SK-N-SH treated with all-trans-retinoic acid at 6 μM for 48 hours (cell line): ENCODE data around the gene ARHGAP1.

Source experiments
- ATAC-seq: fragments of 200-7000 bp; cut with Tn5 transposase; 3 replicates; pipeline ENCODE4 v1.9.1; 2020; ENCODE audit warnings: mild to moderate bottlenecking, moderate library complexity
- ARNTL ChIP-seq: fragments of 450-650 bp; formaldehyde crosslinking; IDR thresholded peaks from 2 replicates; pipeline ENCODE4 v1.5.0; 2020; ENCODE audit warnings: low read depth, mild to moderate bottlenecking, moderate library complexity, borderline replicate concordance
- BACH2 ChIP-seq: fragments of 250-450 bp; sonication (Bioruptor Pico); IDR thresholded peaks from 2 replicates; pipeline ENCODE4 v1.9.0; 2021; ENCODE audit warnings: mild to moderate bottlenecking, borderline replicate concordance
- CREB5 ChIP-seq: fragments of 250-450 bp; sonication (Bioruptor Pico); IDR thresholded peaks from 2 replicates; pipeline ENCODE4 v1.5.1; 2020; ENCODE audit warnings: low read depth, mild to moderate bottlenecking, moderate library complexity
- CSDC2 ChIP-seq: fragments of 250-450 bp; sonication (Bioruptor Pico); IDR thresholded peaks from 2 replicates; pipeline ENCODE4 v1.5.0; 2020; ENCODE audit warnings: mild to moderate bottlenecking, moderate library complexity
- GLIS3 ChIP-seq: fragments of 250-450 bp; sonication (Bioruptor Pico); IDR thresholded peaks from 2 replicates; pipeline ENCODE4 v1.5.0; 2020; ENCODE audit warnings: mild to moderate bottlenecking, moderate library complexity
- ISL1 ChIP-seq: fragments of 250-450 bp; sonication (Bioruptor Pico); IDR thresholded peaks from 2 replicates; pipeline ENCODE4 v2.1.2; 2022; ENCODE audit warnings: mild to moderate bottlenecking, moderate library complexity
- OSR1 ChIP-seq: fragments of 250-450 bp; sonication (Bioruptor Pico); IDR thresholded peaks from 2 replicates; pipeline ENCODE4 v1.8.0; 2022; ENCODE audit warnings: moderate library complexity, mild to moderate bottlenecking, inconsistent platforms
- PPARA ChIP-seq: fragments of 250-450 bp; sonication (Bioruptor Pico); IDR thresholded peaks from 2 replicates; pipeline ENCODE4 v1.5.0; 2020; ENCODE audit warnings: mild to moderate bottlenecking, borderline replicate concordance
- RARB ChIP-seq: fragments of 250-450 bp; sonication (Bioruptor Pico); IDR thresholded peaks from 2 replicates; pipeline ENCODE4 v1.8.0; 2021; ENCODE audit warnings: mild to moderate bottlenecking, moderate library complexity
- TOX ChIP-seq: fragments of 250-450 bp; sonication (Bioruptor Pico); IDR thresholded peaks from 2 replicates; pipeline ENCODE4 v1.8.0; 2021; ENCODE audit warnings: mild to moderate bottlenecking, moderate library complexity, borderline replicate concordance
- ZC3H10 ChIP-seq: fragments of 250-450 bp; sonication (Bioruptor Pico); IDR thresholded peaks from 2 replicates; pipeline ENCODE4 v1.5.1; 2021; ENCODE audit warnings: mild to moderate bottlenecking, moderate library complexity
- ZFP3 ChIP-seq: fragments of 250-450 bp; sonication (Bioruptor Pico); IDR thresholded peaks from 2 replicates; pipeline ENCODE4 v1.5.0; 2020; ENCODE audit warnings: mild to moderate bottlenecking, moderate library complexity
- ZFP30 ChIP-seq: fragments of 450-650 bp; formaldehyde crosslinking; IDR thresholded peaks from 2 replicates; pipeline ENCODE4 v1.5.0; 2022; ENCODE audit warnings: mild to moderate bottlenecking, moderate library complexity
- ZNF565 ChIP-seq: fragments of 450-650 bp; formaldehyde crosslinking; conservative IDR thresholded peaks from 2 replicates; pipeline ENCODE4 v1.5.0; 2020; ENCODE audit warnings: low read depth, mild to moderate bottlenecking, moderate library complexity
- ZNF70 ChIP-seq: fragments of 450-650 bp; formaldehyde crosslinking; IDR thresholded peaks from 2 replicates; pipeline ENCODE4 v1.5.0; 2020; ENCODE audit warnings: mild to moderate bottlenecking, moderate library complexity
- ZNF8 ChIP-seq: fragments of 450-650 bp; formaldehyde crosslinking; IDR thresholded peaks from 2 replicates; pipeline ENCODE4 v1.5.0; 2020; ENCODE audit warnings: mild to moderate bottlenecking, moderate library complexity
- TF ChIP-seq, protein P1 (sequence below): fragments of 250-450 bp; sonication (Bioruptor Pico); IDR thresholded peaks from 2 replicates; pipeline ENCODE4 v1.8.0; 2020; ENCODE audit warnings: mild to moderate bottlenecking, moderate library complexity, borderline replicate concordance
- TF ChIP-seq, protein P2 (sequence below): fragments of 250-450 bp; sonication (Bioruptor Pico); IDR thresholded peaks from 2 replicates; pipeline ENCODE4 v1.5.1; 2021; ENCODE audit warnings: mild to moderate bottlenecking, moderate library complexity
- TF ChIP-seq, protein P3 (sequence below): fragments of 250-450 bp; sonication (Bioruptor Pico); IDR thresholded peaks from 2 replicates; pipeline ENCODE4 v1.5.0; 2020; ENCODE audit warnings: mild to moderate bottlenecking, moderate library complexity

ARHGAP1 gene

DNA sequence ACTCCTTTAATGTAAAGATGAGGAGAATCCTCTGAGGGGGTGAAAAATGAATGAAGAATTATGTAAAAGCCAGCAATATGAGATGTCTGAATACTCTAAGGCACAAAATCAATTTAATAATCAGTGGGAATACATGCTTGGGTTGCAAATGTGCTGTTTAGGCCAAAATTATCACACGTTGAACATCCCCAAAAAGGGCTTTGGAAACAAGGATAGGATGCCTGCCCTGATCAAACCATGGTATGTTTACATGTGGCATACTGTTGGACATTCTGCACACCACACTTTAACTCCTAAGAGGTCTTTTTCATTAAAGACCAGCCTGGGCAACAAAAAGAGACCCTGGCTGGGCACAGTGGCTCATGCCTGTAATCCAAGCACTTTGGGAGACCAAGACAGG, 44.9 kb upstream of the ARHGAP1 start:
- no peak for ATAC-seq

GRCh38 chr11:46743693-46744339, 43.4 kb upstream of the ARHGAP1 start:
- TF ChIP-seq ZC3H10 (CRISPR knock-in tag) (no peak), CREB5 (CRISPR knock-in tag) (no peak), OSR1 (CRISPR knock-in tag) (no peak), ZFP30 (CRISPR knock-in tag) (no peak)
- TF ChIP-seq, all 23 proteins: peak for 0
- no peak for ATAC-seq

More for the DNA sequence above, 44.9 kb upstream of the ARHGAP1 start:
- TF ChIP-seq, protein P1, sequence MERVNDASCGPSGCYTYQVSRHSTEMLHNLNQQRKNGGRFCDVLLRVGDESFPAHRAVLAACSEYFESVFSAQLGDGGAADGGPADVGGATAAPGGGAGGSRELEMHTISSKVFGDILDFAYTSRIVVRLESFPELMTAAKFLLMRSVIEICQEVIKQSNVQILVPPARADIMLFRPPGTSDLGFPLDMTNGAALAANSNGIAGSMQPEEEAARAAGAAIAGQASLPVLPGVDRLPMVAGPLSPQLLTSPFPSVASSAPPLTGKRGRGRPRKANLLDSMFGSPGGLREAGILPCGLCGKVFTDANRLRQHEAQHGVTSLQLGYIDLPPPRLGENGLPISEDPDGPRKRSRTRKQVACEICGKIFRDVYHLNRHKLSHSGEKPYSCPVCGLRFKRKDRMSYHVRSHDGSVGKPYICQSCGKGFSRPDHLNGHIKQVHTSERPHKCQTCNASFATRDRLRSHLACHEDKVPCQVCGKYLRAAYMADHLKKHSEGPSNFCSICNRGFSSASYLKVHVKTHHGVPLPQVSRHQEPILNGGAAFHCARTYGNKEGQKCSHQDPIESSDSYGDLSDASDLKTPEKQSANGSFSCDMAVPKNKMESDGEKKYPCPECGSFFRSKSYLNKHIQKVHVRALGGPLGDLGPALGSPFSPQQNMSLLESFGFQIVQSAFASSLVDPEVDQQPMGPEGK (CRISPR knock-in tag) = no peak
- TF ChIP-seq ISL1 (CRISPR knock-in tag) (no peak), ZNF565 (CRISPR knock-in tag) (no peak), ZNF70 (CRISPR knock-in tag) (no peak), CSDC2 (CRISPR knock-in tag) (no peak), CREB5 (CRISPR knock-in tag) (no peak), RARB (no peak), PPARA (no peak), BACH2 (CRISPR knock-in tag) (no peak), ZFP3 (CRISPR knock-in tag) (no peak), ZNF8 (no peak), TOX (CRISPR knock-in tag) (no peak), ARNTL (CRISPR knock-in tag) (no peak), ZFP30 (CRISPR knock-in tag) (no peak), OSR1 (CRISPR knock-in tag) (no peak)
- TF ChIP-seq, protein P2, sequence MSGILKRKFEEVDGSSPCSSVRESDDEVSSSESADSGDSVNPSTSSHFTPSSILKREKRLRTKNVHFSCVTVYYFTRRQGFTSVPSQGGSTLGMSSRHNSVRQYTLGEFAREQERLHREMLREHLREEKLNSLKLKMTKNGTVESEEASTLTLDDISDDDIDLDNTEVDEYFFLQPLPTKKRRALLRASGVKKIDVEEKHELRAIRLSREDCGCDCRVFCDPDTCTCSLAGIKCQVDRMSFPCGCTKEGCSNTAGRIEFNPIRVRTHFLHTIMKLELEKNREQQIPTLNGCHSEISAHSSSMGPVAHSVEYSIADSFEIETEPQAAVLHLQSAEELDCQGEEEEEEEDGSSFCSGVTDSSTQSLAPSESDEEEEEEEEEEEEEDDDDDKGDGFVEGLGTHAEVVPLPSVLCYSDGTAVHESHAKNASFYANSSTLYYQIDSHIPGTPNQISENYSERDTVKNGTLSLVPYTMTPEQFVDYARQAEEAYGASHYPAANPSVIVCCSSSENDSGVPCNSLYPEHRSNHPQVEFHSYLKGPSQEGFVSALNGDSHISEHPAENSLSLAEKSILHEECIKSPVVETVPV (CRISPR knock-in tag) = no peak
- TF ChIP-seq, protein P3, sequence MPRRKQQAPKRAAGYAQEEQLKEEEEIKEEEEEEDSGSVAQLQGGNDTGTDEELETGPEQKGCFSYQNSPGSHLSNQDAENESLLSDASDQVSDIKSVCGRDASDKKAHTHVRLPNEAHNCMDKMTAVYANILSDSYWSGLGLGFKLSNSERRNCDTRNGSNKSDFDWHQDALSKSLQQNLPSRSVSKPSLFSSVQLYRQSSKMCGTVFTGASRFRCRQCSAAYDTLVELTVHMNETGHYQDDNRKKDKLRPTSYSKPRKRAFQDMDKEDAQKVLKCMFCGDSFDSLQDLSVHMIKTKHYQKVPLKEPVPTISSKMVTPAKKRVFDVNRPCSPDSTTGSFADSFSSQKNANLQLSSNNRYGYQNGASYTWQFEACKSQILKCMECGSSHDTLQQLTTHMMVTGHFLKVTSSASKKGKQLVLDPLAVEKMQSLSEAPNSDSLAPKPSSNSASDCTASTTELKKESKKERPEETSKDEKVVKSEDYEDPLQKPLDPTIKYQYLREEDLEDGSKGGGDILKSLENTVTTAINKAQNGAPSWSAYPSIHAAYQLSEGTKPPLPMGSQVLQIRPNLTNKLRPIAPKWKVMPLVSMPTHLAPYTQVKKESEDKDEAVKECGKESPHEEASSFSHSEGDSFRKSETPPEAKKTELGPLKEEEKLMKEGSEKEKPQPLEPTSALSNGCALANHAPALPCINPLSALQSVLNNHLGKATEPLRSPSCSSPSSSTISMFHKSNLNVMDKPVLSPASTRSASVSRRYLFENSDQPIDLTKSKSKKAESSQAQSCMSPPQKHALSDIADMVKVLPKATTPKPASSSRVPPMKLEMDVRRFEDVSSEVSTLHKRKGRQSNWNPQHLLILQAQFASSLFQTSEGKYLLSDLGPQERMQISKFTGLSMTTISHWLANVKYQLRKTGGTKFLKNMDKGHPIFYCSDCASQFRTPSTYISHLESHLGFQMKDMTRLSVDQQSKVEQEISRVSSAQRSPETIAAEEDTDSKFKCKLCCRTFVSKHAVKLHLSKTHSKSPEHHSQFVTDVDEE = no peak

DNA sequence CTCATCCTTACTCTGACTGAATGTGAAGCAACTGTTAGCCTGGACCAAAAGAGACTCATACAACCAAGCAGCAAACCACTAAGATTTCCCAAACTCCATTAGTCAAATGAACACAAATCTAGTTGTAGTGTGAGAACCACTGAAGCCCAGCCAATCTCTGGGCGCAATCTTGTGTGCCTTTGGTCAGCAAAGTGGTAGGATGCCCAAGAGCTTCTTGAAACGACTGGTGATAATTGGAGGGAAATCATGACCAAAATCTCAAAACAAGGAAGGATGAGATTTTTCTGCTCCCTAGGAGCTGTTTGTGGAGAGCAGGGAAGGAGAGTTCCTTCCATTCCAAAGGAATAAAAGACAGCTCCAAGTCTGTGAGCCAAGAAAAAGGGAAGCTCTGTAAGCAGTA, 42.6 kb upstream of the ARHGAP1 start:
- no peak for ATAC-seq
- TF ChIP-seq TOX (CRISPR knock-in tag) = no peak
- no peak for TF ChIP-seq CREB5 (CRISPR knock-in tag)
- no peak for TF ChIP-seq ZNF8
- TF ChIP-seq GLIS3 = no peak
- no peak for TF ChIP-seq ARNTL (CRISPR knock-in tag)
